Lower leg skin (tissue), 3 donors: ENCODE measurements around the gene APOA5.

Experiments used
- CTCF ChIP-seq, 3 donors: fragments of 450-650 bp; IDR thresholded peaks; one replicate each; pipeline ENCODE4 v1.5.1; 2016; ENCODE audit warnings: antibody characterized with exemption in 3 of 3, mild to moderate bottlenecking in 3 of 3, moderate library complexity in 2 of 3
- POLR2A ChIP-seq, 2 donors: fragments of 450-650 bp; IDR thresholded peaks; one replicate each; pipeline ENCODE4 v1.6.1; 2016 to 2017; ENCODE audit warnings: antibody characterized with exemption in 2 of 2, mild to moderate bottlenecking in 1 of 2, moderate library complexity in 1 of 2

- TF ChIP-seq CTCF (IDR thresholded peaks at IDR 0.05) (no peak), POLR2A (IDR thresholded peaks at IDR 0.05) (no peak)
Measured at GRCh38 chr11:116773203-116774097, 18.2 kb downstream of the APOA5 start.
